Erythroblast (primary cell): Measurements from ENCODE around the gene TNPO3.

Experiments
- GATA1 ChIP-seq: IDR thresholded peaks from 2 replicates; pipeline ENCODE4 v1.6.1; 2011; ENCODE audit warnings: low read depth, mild to moderate bottlenecking, control low read depth, low read length, moderate library complexity
- POLR2A ChIP-seq: IDR thresholded peaks from 2 replicates; pipeline ENCODE4 v1.6.1; 2011; ENCODE audit warnings: mild to moderate bottlenecking, low read length

GRCh38 chr7:129101746-129102145, 46.8 kb upstream of the TNPO3 start:
- TF ChIP-seq POLR2A (no peak), GATA1 (no peak)
